ENCODE results near the gene MINDY3. TPM values are rescaled to one million over a fixed set of nuclear protein-coding genes. Genes with fewer than 3 reads are reported as not detected.

Gene MINDY3
- total and polyA plus RNA-seq, 12 donors: 10.8 to 26.0 (median 22.2) TPM

DNA sequence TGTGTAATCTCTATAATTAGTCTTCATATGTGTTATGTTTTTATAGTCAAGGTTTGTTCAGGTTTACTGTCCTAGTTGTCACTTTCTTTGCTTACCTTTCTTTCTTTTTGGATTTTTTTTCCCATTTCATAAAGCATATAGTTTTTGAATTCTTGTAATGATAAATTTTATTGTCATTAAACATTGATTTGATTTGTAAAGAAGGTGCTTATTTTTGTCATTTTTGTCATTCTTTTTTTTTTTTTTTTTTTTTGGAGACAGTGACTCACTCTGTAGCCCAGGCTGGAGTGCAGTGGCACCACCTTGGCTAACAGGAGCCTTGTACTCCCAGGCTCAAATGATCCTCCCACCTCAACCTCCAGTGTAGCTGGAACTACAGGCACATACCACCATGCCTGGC, 9.6 kb upstream of the MINDY3 start:
- no peaks in the 10 kb centered on the region for H3K4me1 ChIP-seq

DNA sequence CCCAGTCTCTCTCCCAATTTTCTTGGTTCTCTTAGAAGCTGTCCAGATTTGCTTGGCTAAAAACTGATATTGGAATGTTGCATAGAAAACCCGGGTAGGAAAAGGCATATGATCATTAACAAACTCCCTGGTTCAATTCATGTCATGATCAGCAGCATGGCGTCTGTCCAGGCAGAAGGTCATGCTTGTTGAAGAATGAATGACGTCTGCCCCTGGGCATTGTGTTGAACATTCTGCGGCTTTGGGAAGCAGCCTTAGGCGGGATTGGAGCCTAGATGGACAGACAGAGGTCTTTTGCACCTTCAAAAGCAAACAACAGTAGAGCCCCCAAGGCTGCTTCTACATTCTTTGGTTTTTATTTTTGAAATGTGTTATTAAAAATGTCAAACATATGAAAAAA, 7.7 kb upstream of the MINDY3 start:
- no peaks in the 10 kb centered on the region for H3K4me1 ChIP-seq
- no peak for ATAC-seq
- intact Hi-C loops (cut with DNase I): no loop called here

More for the DNA sequence above, 9.6 kb upstream of the MINDY3 start:
- ATAC-seq (no peak), DNase-seq (no peak)
- H3K27ac ChIP-seq: no peak overlapping the region
- H3K4me3 ChIP-seq: no peak overlapping the region
- peaks cover 0 to 13% (median 0%) of the 10 kb centered on the region in 11 donors for H3K9me3 ChIP-seq
- no peaks in the 10 kb centered on the region for H3K36me3 ChIP-seq
- intact Hi-C loops (cut with DNase I): no loop called here
- TF ChIP-seq, protein P1, sequence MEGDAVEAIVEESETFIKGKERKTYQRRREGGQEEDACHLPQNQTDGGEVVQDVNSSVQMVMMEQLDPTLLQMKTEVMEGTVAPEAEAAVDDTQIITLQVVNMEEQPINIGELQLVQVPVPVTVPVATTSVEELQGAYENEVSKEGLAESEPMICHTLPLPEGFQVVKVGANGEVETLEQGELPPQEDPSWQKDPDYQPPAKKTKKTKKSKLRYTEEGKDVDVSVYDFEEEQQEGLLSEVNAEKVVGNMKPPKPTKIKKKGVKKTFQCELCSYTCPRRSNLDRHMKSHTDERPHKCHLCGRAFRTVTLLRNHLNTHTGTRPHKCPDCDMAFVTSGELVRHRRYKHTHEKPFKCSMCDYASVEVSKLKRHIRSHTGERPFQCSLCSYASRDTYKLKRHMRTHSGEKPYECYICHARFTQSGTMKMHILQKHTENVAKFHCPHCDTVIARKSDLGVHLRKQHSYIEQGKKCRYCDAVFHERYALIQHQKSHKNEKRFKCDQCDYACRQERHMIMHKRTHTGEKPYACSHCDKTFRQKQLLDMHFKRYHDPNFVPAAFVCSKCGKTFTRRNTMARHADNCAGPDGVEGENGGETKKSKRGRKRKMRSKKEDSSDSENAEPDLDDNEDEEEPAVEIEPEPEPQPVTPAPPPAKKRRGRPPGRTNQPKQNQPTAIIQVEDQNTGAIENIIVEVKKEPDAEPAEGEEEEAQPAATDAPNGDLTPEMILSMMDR (IDR thresholded peaks at IDR 0.05): no peak
- peaks cover 0 to 75% (median 44%) of the 10 kb centered on the region in 7 donors for H3K27me3 ChIP-seq

DNA sequence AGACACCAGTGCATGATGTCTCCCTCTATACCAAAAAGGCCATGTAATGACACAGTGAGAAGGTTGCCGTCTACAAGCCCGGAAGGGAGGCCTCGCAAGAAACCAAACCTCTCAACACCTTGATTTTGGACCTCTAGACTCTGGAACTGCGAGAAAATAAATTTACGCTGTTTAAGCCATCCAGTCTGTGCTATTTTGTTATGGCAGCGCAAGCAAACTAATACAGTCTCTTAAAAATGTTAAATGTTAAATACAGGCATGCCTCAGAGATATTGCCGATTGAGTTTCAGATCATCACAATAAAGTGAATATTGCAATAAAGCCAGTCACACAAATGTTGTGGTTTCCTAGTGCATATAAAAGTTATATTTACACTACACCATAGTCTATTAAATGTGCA, 5.0 kb upstream of the MINDY3 start:
- Histone ChIP-seq H3K27me3 (peaks cover 0 to 74% (median 32%) of the 10 kb centered on the region in 7 donors), H3K4me3 (no peak overlapping the region), H3K27ac (no peak overlapping the region), H3K36me3 (no peaks in the 10 kb centered on the region), H3K9me3 (peaks cover 0 to 3% (median 0%) of the 10 kb centered on the region in 11 donors), H3K4me1 (peaks cover 0 to 9% (median 6%) of the 10 kb centered on the region in 9 donors)
- DNase-seq (no peak), ATAC-seq (no peak)
- intact Hi-C loops (cut with DNase I): no loop called here
- TF ChIP-seq, protein P1 (IDR thresholded peaks at IDR 0.05): no peak
- WGBS, 2 donors: 86 to 95% methylated on average over 7 of the region's 7 CpGs

More for the DNA sequence above, 7.7 kb upstream of the MINDY3 start:
- DNase-seq: no peak
- H3K9me3 ChIP-seq: peaks cover 0 to 7% (median 0%) of the 10 kb centered on the region in 11 donors
- H3K4me3 ChIP-seq: no peak overlapping the region
- TF ChIP-seq, protein P1 (IDR thresholded peaks at IDR 0.05): no peak
- H3K36me3 ChIP-seq: no peaks in the 10 kb centered on the region
- 62 to 64% methylated on average over 5 of the region's 5 CpGs for WGBS, 2 donors
- no peak overlapping the region for H3K27ac ChIP-seq
- peaks cover 0 to 92% (median 47%) of the 10 kb centered on the region in 7 donors for H3K27me3 ChIP-seq

DNA sequence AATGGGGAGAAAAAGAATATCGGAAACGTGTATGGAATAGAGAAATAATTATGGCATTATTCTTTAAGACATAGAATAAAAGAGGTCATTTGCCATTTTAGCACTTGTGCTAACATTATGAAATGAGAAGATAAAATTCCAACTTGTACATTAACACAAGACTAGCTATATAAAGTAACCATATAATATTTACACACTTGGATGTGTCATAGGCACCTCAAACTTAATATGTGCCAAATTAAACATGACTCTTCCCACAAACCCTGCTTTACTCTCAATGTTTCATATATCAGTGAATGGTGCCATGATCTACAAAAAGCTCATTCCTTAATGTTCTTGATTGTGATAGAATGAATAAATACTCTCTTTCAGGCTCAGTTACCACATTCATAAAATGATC, 4.1 kb upstream of the MINDY3 start:
- ATAC-seq (no peak), DNase-seq (no peak)
- Histone ChIP-seq H3K36me3 (no peaks in the 10 kb centered on the region), H3K4me3 (no peak overlapping the region), H3K27ac (no peak overlapping the region), H3K4me1 (peaks cover 0 to 12% (median 7%) of the 10 kb centered on the region in 9 donors), H3K9me3 (peaks cover 0 to 3% (median 0%) of the 10 kb centered on the region in 11 donors), H3K27me3 (peaks cover 0 to 65% (median 28%) of the 10 kb centered on the region in 7 donors)
- WGBS, 2 donors: 88 to 91% methylated on average over 2 of the region's 2 CpGs
- intact Hi-C loops (cut with DNase I): no loop called here
- TF ChIP-seq, protein P1 (IDR thresholded peaks at IDR 0.05): no peak
